Measurements from ENCODE around the gene BABAM1. TPM values are rescaled to one million over a fixed set of nuclear protein-coding genes. Genes with fewer than 3 reads are reported as not detected.
A peak's percentile ranks its signal among the peaks of the same experiment; 100 is the strongest.

Gene BABAM1
- total RNA-seq, 2 experiments from 2014 or later: 104 to 112 TPM

DNA sequence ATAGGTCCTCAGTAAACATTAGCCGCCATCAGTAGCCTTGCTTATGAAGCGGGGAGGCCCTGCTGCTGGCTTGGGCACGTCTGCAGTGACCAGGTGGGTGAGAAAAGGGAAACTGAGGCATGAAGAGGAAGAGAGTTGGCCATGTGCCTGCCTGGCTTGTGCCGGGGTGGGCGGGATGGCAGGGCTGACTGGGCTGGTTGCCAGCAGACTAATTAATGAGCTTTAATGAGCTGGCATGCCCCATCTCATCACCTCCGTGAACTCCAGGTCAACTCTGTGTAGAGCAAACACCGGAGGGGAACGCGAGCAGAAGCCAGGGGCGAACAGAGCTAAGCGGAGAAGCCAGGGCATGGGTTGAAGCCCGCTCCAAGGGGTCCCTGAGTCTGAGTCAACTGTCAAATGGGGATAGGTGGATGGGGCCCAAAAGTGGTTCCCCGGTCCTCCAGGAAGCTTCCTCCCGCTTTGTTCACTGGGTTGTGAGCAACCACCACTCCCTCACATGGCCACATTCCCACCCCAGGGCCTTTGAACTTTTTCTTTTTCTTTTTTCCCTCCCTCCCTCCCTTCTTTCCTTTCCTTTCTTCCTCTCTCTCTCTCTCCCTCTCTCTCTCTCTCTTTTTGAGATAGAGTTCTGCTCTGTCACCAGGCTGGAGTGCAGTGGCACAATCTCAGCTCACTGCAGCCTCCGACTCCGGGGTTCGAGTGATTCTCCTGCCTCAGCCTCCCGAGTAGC lies 30.3 kb upstream of the BABAM1 start:
- Mint-ChIP-seq H3K9me3 (no peaks in the 10 kb centered on the region), H3K27ac (no peak overlapping the region), H3K4me3 (peak overlapping the region; percentile 25), H3K36me3 (peaks cover 2% of the 10 kb centered on the region), H3K4me1 (peaks cover 5% of the 10 kb centered on the region), H3K27me3 (peaks cover 5% of the 10 kb centered on the region)
- ATAC-seq (ENCODE audit: low read depth) (no peak), DNase-seq (no peak)
- POLR2A ChIA-PET: interaction anchor here (0.6 to 1.2 kb wide), 3 partner anchors 10 to 61 kb away, joined by 3 read pairs; partner anchors contain the start of gene BABAM1

DNA sequence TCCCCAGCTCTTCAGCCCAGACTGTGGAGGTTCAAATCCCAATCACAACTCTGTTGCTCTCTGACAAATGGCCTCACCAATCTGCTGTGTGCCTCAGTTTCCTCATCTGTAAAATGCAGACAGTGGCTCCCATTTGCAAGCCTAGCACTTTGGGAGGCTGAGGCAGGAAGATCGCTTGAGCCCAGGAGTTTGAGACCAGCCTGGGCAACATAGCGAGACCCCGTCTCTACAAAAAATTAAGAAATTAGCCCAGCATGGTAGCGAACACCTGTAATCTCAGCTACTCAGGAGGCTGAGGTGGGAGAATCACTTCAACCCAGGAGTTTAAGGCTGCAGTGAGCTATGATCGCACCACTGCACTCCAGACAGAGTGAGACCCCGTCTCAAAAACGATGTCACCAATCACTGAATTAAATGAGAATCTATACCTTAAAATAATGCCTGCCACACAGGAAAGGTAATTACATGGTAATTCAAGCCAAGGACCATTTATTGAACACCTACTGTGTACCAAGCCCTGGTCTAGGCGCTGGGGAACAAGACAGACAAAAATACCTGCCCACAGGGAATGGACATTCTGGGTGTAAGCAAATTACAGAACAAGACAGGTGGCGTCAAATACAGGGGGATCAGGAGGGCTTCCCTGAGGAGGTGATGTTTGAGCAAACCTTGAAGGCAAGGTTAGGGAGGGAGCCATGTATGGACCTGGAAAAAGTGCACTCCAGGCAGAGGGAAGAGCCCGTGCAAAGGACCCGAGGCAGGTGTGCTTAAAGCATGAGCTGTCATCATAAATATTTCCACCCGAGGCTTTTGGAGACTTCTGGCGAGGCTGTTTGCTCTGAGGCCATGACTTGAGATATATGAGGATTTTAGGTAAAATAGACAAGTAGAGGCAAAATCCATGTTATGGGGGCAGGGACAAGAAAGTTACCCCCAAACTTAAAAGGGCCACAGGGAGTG lies 29.2 kb upstream of the BABAM1 start:
- ATAC-seq (ENCODE audit: low read depth) (no peak), DNase-seq (no peak)
- Mint-ChIP-seq H3K4me1 (peaks cover 5% of the 10 kb centered on the region), H3K27ac (no peak overlapping the region), H3K36me3 (peaks cover 2% of the 10 kb centered on the region), H3K27me3 (peaks cover 5% of the 10 kb centered on the region), H3K9me3 (no peaks in the 10 kb centered on the region), H3K4me3 (no peak overlapping the region)
- POLR2A ChIA-PET: interaction anchor here (1.2 kb wide), 1 partner anchor 11 kb away, joined by 3 read pairs; no protein-coding TSS in a partner anchor

DNA sequence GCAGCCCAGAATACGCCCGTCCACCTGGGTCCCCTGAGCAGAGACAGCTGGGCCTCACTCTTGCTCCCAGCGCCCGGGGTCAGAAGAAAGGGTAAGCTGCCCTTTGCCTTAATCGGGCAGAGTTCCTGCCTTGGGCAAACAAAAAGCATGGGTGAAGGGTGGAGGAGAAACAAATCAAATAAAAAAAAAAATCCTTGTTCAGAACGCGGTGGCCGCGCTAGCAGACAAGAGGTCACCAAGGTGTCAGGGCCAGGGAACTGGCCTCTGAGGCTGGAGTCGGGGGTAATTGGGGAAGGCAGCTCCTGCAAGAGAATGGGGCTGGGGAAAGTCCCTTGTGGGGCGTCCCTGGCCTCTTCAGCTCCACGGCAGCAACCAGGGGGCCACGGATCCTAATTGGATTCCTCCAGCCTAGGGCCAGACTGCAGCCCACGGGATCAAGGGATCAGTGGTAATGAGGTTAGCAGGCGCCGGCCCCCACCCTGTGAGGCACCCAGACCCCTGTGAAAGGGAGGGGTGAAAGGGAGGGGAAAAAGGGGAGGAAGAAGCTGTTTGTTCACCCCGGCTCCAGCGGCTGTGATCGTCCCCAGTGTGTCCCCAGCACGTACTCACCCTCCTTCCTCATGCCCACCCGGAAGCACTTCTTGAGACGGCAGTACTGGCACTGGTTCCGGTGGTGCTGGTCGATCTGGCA lies 27.0 kb upstream of the BABAM1 start:
- Mint-ChIP-seq H3K4me3 (no peak overlapping the region), H3K4me1 (peaks cover 1% of the 10 kb centered on the region), H3K27ac (no peak overlapping the region), H3K36me3 (no peaks in the 10 kb centered on the region), H3K9me3 (no peaks in the 10 kb centered on the region), H3K27me3 (peaks cover 15% of the 10 kb centered on the region)
- ATAC-seq (ENCODE audit: low read depth) (no peak), DNase-seq (no peak)
- POLR2A ChIA-PET: interaction anchor here (0.6 to 2.0 kb wide), 3 partner anchors 14 to 88 kb away, joined by 3 to 8 read pairs (median 4); partner anchors contain the start of gene OCEL1

DNA sequence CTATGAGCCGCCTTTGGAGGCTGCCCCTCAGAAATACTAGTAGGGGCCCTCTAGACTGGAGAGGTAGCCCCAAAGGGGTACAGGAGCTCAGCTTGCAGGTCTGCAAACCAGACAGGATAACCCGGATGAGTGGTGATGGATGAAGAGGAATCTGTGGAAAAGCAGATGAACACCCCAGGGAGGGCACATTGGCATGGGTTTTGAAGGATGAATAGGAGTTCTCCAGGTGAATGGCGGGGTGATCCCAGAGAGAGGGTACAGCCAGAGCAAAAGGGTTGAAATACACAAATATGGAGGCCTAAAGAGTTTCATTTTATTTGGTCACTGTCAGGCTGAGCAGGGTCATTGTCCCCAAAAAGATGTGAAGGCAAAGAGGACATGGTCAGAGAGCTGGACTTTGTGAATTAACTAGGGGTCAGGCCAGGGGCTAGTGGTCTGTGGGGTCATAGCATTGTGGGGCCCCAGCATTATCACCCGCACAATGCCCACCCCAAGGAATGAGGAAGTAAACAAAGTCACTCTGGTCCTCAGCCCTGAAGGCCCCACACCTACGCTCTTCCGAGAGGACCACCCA lies 26.3 kb upstream of the BABAM1 start:
- Mint-ChIP-seq H3K27me3 (peaks cover 15% of the 10 kb centered on the region), H3K36me3 (no peaks in the 10 kb centered on the region), H3K9me3 (no peaks in the 10 kb centered on the region), H3K27ac (no peak overlapping the region), H3K4me1 (peaks cover 1% of the 10 kb centered on the region), H3K4me3 (no peak overlapping the region)
- POLR2A ChIA-PET: interaction anchor here (0.6 to 2.0 kb wide), 3 partner anchors 14 to 89 kb away, joined by 3 to 8 read pairs (median 4); partner anchors contain the start of gene OCEL1
- ATAC-seq (ENCODE audit: low read depth): no peak
- DNase-seq: no peak

DNA sequence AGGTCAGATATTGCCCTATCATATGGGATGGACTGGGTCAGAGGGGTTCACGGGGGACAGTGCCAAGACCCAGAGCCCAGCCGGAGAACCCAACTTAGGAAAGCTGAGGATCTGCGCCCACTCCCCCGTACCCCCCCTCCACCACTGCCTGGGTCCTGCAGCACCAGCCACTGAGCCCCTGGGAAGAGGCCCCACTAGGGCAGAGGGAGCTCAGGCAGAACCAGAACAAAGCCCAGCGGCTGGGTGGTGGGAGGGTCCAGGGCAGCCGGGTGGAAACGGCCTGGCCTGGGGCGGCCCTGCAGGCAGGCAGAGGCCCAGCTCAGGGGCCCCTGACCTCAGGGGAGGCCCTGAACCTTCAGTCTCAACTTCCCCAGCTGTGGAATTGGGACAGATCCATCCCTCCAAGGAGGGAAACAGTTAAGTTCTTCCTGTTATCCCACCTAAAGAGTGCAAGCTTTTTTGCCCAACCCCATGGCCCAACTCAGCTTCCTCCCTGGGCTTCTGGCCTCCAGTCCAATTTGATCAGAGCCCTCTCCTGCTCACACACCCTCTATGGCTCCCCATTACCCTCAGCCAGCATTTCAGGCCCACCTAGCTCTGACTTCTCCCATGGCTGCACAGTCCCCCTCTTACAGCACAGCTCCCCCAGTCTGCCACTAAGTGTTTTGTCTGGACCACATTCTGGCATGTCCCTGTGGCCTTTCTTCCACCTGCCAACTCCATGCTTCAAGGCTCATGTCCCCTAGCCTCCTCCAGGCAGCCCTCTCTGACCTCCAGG lies 24.6 kb upstream of the BABAM1 start:
- POLR2A ChIA-PET: no interaction called here
- H3K36me3 Mint-ChIP-seq: no peaks in the 10 kb centered on the region
- no peak for DNase-seq
- H3K4me1 Mint-ChIP-seq: peaks cover 3% of the 10 kb centered on the region
- H3K27me3 Mint-ChIP-seq: peaks cover 23% of the 10 kb centered on the region
- no peak for ATAC-seq (ENCODE audit: low read depth)
- no peak overlapping the region for H3K4me3 Mint-ChIP-seq
- H3K9me3 Mint-ChIP-seq: no peaks in the 10 kb centered on the region
- no peak overlapping the region for H3K27ac Mint-ChIP-seq

DNA sequence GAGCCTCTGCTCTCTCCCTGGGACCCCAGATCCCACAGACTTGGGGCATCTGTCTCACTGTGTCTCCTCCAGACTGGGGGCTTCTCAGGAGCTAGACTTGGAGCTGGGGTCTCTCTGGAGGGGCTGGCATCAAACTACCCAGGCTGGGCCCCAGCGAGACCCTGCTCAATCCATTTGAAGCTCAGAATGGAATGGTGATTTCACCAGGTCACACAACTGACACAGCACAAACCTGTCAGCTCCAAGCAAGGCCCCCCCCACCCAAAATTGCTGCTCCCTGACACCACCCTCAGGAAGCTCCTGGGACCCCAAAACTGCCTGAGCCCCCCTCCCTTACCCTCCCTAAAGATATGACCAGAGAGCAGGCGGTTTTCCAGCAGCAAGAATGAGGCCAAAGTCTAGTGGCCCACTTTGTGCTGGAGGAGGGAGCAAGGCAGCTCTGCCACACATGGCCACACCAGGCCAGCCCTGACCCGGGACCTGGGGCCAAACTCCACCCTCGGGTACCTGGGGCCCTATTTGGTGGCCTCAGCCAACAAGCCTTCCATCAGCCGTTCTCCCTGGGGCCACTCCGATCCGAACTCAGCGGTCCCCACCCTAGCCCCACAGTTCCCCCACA lies 23.9 kb upstream of the BABAM1 start:
- no peaks in the 10 kb centered on the region for H3K36me3 Mint-ChIP-seq
- H3K4me1 Mint-ChIP-seq: peaks cover 3% of the 10 kb centered on the region
- H3K27me3 Mint-ChIP-seq: peaks cover 26% of the 10 kb centered on the region
- POLR2A ChIA-PET: interaction anchor here (0.9 kb wide), 1 partner anchor 28 kb away, joined by 3 read pairs; the partner anchor contains the start of gene USE1
- H3K4me3 Mint-ChIP-seq: no peak overlapping the region
- ATAC-seq (ENCODE audit: low read depth) (no peak), DNase-seq (no peak)
- no peaks in the 10 kb centered on the region for H3K9me3 Mint-ChIP-seq
- no peak overlapping the region for H3K27ac Mint-ChIP-seq

DNA sequence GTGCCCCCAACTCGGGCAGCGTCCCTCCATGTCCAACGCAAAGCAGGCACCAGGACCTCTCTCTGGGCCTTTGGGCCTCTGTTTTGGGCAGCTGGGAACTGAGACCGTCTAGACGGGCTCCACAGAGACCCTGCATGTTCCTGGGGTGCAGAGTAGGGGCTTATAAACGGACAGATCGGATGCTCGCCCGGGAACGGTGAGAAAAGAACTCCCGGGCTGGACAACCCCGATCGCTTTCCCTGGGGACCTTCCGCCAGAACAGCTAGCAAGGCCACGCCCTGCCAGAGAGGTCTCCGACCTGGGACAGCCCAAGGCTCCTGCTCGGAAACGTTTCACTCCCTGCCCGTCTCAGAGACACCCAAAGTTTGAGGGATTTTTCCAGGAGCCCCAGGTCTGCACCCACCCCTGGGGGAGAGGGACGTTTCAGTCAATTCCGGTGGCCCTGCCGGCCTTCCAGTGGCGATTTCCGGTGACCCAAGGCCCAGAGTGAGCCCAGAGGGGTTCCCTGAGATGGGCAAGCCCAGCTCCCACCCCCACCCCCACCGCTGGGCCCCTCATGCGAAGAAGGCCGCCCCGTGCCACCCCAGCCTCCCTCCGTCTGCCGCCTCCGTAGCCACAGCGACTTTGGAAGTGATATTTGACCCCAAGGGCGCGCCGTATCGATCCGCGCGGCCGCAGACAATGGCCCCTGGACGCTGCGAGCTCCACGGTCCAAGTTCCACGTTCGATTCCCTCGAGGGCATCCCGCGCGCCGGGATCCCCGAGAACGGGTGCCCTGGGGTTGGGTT lies 23.2 kb upstream of the BABAM1 start:
- Mint-ChIP-seq H3K27ac (no peak overlapping the region), H3K9me3 (no peaks in the 10 kb centered on the region), H3K36me3 (no peaks in the 10 kb centered on the region), H3K4me1 (peaks cover 3% of the 10 kb centered on the region), H3K27me3 (peaks cover 27% of the 10 kb centered on the region), H3K4me3 (peak overlapping the region; percentile 28)
- DNase-seq (no peak), ATAC-seq (ENCODE audit: low read depth) (no peak)
- POLR2A ChIA-PET: interaction anchor here (0.9 kb wide), 1 partner anchor 29 kb away, joined by 3 read pairs; the partner anchor contains the start of gene USE1

DNA sequence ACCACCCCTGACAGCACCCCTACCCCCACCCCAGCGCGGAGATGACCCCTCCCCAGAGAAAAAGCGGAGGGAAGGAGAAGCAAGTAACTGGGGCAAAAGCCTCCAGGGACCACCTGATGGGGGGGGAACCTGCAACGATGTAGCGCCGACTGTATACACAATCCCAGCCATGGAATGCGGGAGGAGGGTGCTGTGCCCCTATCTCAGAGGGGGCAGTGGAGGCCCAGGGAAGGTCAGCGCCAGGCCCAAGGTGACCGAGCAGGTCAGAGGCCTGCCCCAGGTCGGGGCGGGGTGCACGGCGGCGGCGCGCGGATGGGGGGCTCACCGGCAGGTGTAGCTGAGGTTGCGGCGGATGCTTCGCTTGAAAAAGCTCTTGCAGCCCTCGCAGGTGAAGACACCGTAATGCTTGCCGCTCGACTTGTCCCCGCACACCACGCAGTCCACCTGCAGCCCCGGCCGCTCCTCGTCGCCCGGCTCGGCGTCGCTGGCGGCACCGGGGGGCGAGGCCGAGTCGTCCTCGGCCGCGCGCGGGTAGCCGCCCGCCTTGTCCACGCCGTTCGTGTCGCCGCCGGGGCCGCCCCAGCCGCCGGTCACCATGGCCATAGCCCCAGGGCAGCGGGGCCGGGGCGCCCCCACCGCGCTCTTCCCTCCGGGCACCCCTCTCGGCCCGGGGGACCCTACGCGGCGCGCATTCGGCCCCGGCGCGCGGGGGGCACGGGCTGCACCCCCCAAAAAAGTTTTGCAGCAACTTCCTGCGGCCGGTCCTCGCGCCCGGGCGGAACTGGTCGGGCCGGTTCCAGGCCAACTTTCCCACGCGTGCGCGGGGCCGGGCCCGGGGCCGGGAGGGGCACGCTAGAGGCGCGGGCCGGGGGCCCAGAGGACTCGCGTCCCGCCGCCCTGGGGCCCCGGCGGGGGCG lies 22.4 kb upstream of the BABAM1 start:
- H3K4me3 Mint-ChIP-seq: peak overlapping the region; percentile 28
- no peak overlapping the region for H3K27ac Mint-ChIP-seq
- H3K9me3 Mint-ChIP-seq: no peaks in the 10 kb centered on the region
- ATAC-seq (ENCODE audit: low read depth): no peak
- H3K4me1 Mint-ChIP-seq: peaks cover 3% of the 10 kb centered on the region
- peaks cover 27% of the 10 kb centered on the region for H3K27me3 Mint-ChIP-seq
- POLR2A ChIA-PET: no interaction called here
- DNase-seq: peak; percentile 51
- H3K36me3 Mint-ChIP-seq: no peaks in the 10 kb centered on the region

DNA sequence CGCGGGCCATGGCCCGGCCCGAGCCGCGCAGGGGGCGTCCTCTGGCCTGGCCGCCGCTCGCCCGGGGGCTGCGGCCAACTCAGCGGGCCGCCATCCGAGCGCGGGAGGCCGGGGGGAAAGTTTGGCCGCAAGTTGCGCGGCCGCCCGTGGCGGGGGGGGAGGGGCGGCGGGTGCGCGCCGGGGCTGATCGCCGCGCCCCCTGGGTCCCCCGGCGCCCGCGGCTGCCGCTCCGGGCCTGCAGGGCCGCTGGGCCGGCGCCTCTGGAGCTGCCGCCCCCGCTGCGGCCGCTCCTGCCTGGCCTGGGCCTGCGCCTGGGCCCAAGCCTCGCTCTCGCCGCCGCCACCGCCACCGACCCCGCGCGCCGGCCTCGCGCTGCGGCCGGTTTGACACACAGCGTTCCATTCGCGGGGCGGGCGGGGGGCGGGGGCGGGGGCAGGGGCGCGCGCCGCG lies 21.7 kb upstream of the BABAM1 start, which contains the start of gene NR2F6:
NR2F6 (minus strand) TSS at position 385 of the 450 bp plus-strand sequence. CDS start 699 bp downstream, outside the sequence.
- no peaks in the 10 kb centered on the region for H3K36me3 Mint-ChIP-seq
- H3K9me3 Mint-ChIP-seq: no peaks in the 10 kb centered on the region
- H3K27me3 Mint-ChIP-seq: peaks cover 27% of the 10 kb centered on the region
- peak within 1 kb of the TSS; percentile 61 for H3K27ac Mint-ChIP-seq
- peaks cover 3% of the 10 kb centered on the region for H3K4me1 Mint-ChIP-seq
- H3K4me3 Mint-ChIP-seq: peak within 1 kb of the TSS; percentile 93
- DNase-seq: no peak
- peak; percentile 13 for ATAC-seq (ENCODE audit: low read depth)
- POLR2A ChIA-PET: no interaction called here

DNA sequence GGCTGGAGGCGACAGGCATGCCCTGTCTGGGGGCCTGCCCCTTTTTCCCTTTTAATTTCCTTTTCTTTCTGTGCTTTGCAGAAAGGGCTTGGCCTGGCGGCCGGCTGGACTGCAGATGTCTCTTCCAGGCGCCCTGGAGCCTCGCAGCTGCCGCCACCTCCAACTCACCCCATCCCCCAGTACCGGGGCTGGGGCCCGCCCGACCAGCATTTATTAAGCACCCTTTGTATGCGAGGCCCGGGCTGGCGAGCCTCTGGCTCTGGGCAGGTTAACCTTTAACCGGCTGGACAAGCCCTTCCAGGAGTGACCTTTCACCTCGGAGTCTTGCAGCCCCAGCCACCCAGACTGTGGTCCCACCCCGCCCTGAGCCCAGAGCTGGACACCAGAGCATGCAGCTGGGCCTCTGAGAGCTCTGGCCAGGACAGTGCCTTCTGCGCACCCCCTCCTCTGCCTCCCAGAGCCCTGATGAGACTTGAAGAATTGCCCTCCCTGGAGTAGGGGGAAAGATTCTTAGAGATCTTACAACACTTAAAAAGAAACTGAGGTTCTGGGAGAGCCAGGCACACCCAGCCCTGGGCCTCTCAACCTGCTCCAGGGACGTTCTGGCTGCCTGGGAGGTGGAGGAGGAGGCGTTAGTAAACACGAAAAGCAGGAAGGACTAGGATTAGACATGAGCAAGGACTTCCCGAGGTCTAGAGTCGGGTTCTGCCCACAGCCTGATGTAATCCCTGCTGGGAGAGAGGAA lies 20.4 kb upstream of the BABAM1 start:
- POLR2A ChIA-PET: no interaction called here
- no peak for DNase-seq
- Mint-ChIP-seq H3K36me3 (no peaks in the 10 kb centered on the region), H3K27ac (peak overlapping the region; percentile 61), H3K27me3 (peaks cover 22% of the 10 kb centered on the region), H3K4me3 (peak overlapping the region; percentile 60), H3K4me1 (peaks cover 3% of the 10 kb centered on the region), H3K9me3 (no peaks in the 10 kb centered on the region)
- ATAC-seq (ENCODE audit: low read depth): no peak

Measured in activated naive CD8-positive, alpha-beta T cell treated with anti-CD3 and anti-CD28 coated beads, Interleukin-2, amount 10 ng/mL, durations not matched to agents 7 days and 5 days (primary cell).